Forelimb muscle (tissue), 1 donor: Measurements from ENCODE around the gene MLLT1. TPM values are rescaled to one million over a fixed set of nuclear protein-coding genes. Genes with fewer than 3 reads are reported as not detected.

Experiments used
- DNase-seq: peaks from one replicate; pipeline ENCODE4 v3.0.0-alpha.2; 2013; ENCODE audit warnings: low read depth
- polyA plus RNA-seq: library from polyadenylated mRNA; unstranded; fragments of 120-200 nt; gene quantifications from one replicate; pipeline ENCODE4 v1.2.1, GENCODE V29; 2013; ENCODE audit not compliant: insufficient read length

Gene MLLT1
- polyA plus RNA-seq, 1 donor: 46.1 TPM

- no peak for DNase-seq
Observed at GRCh38 chr19:6258812-6259311, 20.9 kb downstream of the MLLT1 start.

DNA sequence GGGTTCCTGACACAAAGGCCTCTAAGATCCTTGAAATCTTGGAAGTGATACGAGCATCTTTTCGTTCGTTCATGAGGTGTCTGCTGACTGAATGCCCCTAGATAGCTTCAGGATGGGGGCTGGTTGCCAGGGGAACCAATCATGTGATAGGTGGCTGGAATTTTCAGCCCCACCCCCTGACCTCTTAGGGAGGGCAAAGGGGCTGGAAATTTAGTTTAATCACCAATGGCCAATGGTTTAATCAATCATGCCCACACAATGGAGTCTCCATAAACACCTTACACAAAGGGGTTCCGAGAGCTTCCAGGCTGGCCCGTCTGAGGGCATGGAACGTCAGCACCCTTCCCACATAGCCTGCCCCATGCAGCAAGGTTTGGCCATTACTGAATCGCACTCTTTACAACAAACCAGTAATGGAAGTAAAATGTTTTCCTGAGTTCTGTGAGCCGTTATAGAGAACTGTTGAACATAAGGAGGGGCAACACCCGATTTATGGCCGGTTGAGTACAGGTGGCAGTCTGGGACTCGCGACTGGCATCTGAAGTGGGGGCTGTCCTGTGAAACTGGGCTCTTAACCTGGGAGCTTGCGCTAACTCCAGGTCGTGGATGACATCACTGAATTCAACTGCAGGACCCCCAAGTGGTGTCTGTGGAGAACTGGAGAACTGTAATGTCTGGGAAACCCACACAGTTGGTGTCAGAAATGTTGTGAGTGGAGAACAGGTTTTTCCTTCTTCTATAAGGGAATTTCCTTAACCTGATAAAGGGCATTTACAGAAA, 25.6 kb downstream of the MLLT1 start:
- no peak for DNase-seq

DNA sequence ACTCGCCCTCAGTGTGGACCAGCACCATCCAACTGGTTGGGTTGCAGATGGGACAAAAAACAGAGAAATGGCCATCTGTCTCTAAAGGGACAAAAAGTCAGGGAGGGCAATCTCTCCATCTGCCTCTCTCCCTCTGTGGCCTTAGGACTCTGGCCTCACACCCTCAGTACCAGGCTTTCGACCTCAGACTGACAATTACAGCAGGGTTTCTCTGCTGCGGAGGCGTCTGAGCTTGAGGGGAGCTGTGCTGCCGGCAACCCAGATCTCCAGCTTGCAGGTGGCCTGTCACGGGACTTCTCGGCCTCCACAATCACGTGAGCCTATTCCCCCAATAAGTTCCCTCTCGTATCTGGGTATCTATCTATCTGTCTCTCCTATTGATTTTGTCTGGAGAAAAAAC, 27.7 kb downstream of the MLLT1 start:
- DNase-seq: no peak

- no peak for DNase-seq
Observed at GRCh38 chr19:6250909-6251308, 28.9 kb downstream of the MLLT1 start.

DNA sequence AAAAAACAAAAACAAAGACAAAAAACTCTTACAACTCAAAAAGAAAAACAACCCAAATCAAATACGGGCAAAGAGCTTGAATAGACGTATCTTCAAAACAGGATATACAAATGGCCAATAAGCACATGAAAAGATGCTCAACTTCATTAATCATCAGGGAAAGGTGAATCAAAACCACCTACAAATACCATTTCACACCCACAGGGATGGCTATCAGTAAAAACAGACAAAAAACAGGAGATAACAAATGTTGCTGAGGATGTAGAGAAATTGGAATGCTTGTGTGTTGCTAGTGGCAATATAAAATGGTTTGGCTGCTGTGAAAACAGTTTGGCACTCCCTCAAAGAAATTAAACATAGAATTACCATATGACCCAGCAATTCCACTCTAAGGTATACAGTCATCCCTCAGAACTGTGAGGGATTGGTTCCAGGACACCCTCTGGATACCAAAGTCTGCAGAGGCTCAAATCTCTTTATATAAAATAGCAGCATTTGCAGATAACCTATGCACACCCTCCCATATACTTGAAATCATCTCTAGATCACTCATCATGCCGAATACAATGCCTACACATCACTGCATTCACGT, 29.7 kb downstream of the MLLT1 start:
- DNase-seq: no peak

DNA sequence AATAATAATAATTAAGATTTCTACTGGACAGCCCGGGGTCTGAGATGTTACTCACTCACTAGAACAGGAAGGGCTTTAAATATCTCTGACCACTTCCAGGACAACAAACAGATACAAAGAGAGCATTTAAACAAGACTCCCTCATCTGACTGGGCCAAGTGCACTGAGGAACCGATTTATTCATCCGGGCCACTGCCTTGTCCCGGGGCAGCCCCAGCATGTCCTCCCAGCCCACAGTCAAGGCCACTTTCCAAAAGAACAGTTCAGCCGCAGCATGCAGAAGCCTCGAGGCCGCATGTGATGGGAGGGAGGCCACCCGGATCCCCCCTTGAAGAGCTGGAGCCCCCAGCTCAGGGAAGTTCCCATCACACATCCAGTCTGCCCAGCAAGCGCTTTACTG, 30.5 kb downstream of the MLLT1 start:
- DNase-seq: no peak

DNA sequence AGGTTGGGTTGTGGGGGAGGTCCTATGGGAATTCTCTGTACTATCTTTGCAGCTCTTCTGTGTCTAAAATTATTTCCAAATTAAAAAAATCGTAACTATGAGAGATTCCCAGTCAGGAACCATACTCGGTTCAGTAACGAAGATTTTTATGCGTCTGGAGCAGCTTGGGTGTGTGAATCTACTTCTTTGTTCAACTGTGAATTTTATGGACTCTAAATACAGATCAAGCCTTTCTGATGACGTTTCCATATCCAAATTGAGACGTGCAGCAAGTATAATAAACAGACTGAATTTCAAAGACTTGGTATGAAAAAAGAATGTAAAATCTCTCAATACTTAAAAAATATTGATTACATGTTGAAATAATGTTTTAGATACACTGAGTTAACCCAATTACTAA, 30.9 kb downstream of the MLLT1 start:
- DNase-seq: no peak

DNA sequence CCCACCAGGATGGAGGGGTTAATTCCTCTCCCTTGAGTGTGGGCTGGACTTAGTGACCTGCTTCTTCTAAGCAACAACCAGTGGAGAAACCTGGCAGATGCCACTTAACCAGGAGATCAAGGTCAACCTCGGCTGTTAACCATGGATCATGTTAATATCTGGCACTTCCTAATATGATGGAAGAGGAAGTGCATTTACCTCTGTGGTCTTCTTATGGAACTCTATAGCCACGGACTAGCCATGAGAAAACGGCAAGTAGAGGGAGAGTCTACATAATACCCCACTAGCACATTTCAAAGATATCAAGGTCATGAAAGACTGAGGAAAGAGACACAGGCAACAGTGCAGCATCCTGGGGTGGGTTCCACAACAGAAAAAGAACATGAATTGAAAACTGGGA, 31.4 kb downstream of the MLLT1 start:
- no peak for DNase-seq

DNA sequence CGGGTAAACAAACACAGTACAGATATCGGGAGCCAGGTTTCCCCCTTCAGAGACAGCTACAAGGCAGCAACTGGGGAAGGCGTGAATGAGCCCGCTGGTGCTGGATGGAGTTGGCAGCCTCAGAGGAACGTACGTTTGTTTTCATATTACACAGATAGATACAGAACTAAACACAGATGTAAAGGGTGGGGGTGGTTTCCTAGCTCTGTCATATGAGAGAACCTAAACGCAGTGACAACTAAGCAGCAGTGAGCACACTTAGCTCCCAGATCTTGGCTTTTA, 32.8 kb downstream of the MLLT1 start:
- no peak for DNase-seq

- no peak for DNase-seq
Observed at GRCh38 chr19:6246174-6247006, 33.4 kb downstream of the MLLT1 start.

- DNase-seq: no peak
Observed at GRCh38 chr19:6242677-6243076, 37.1 kb downstream of the MLLT1 start.

- no peak for DNase-seq
Observed at GRCh38 chr19:6241680-6242377, 37.9 kb downstream of the MLLT1 start.

GRCh38 chr19:6241056-6241455, 38.7 kb downstream of the MLLT1 start:
- DNase-seq: no peak

DNA sequence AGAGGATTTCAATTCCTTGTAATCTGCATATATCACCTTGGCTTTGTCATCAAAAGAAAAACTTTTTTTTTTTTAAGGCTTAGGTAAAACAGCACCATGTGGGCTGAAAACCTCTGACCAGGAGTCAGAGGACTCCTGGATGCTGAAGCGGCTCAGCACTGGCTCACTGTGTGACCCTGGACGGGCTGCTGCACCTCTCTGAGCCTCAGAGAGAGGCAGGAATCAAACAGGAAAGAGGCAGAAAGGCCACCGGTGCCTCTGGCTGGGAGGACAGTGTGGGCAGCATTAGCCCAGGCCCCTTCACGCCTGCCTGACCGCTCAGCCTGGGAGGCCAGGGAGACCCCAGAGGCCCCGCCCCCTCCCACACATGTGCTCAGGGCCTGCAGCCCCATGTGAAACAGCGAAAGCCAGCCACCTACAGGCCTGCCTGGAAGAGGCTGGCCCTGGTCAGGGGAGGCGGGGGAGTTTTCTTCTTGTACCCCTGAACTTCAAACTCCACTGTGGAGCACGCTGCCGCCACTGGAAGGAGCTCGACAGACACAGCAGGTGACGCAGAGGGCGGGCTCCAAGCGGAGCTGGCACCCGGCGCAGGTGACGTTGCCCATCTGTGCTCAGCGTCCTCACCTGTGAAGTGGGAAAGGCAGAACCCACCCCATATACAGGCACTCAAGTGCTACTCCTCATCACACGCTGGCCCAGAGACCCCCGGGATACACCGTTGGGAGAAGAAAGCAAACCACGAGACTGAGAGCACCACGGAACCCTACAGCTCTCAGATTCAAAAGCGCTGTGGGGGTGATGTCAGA, 39.7 kb downstream of the MLLT1 start:
- DNase-seq: no peak

DNA sequence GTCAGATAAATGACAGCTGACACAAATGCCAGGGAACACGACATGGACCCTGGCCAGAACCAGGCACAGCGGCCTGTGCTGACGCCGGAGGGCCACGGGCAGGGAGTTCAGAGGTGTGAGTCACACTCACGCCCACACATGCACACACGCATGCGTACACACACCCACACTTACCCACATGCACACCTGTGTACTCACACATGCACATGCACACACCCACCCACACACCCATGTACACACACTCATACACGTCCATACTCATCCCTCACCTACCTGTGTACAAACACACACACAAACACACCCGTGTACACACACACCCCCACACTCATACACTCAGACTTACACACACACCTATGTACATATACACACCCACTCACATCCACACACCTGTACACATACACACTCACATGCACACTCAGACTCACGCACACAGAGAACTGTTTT, 40.4 kb downstream of the MLLT1 start:
- DNase-seq: no peak

DNA sequence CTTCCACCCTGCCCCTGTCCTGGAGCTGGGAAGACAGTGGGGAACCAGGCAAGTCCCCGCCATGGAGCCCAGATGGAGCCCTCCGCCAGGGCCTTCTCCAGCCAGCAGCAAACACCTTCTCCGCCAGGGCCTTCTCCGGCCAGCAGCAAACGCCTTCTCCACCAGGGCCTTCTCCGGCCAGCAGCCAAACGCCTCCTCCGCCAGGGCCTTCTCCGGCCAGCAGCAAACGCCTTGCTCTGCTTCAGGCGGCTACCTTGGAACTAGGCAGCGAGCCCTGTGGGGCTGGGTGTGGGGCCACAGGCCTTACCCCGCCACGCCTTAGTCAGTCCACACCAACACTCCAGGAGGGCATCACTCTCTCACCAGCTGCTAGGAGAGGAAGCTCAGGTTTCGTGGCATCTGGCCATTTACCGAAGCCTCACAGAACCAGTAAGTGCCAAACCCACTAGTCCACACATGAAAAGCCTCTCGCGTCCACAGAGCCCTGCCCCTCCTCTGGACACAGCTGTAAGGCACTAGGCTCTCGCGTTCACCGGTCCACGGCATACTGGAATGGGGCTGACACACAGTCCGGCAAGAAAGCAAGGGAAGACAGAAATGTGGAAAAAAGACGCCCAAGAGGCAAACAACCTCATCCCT, 41.0 kb downstream of the MLLT1 start:
- DNase-seq: no peak

- no peak for DNase-seq
Observed at GRCh38 chr19:6238256-6238642, 41.5 kb downstream of the MLLT1 start.

GRCh38 chr19:6236310-6237291, 43.2 kb downstream of the MLLT1 start:
- no peak for DNase-seq
